H1 (cell line): Measurements from ENCODE around the gene CYP4B1.

ENCODE experiments used
- ASH2L ChIP-seq: fragments of 200-600, 300-600 bp; sonication (generic); IDR thresholded peaks from one replicate; pipeline ENCODE4 v1.7.1; 2017; ENCODE audit warnings: low read length
- EP300 ChIP-seq, 2 experiments: IDR thresholded peaks; 1 replicate in 1 of 2; 2 replicates in 1 of 2; pipeline ENCODE4 v1.6.1; 2011 to 2012; ENCODE audit warnings: low read depth in 2 of 2, low read length in 2 of 2, mild to moderate bottlenecking in 2 of 2, borderline replicate concordance in 1 of 2, inconsistent platforms in 1 of 2, moderate library complexity in 1 of 2
- EZH2 ChIP-seq: fragments of 200-600 bp; sonication (generic); IDR thresholded peaks from 2 replicates; pipeline ENCODE4 v1.7.1; 2012; ENCODE audit warnings: low read depth, mild to moderate bottlenecking, moderate library complexity, low read length, inconsistent platforms; ENCODE audit not compliant: severe bottlenecking
- HDAC2 ChIP-seq, 2 experiments: fragments of 300-600 bp in 1 of 2; sonication (generic) in 1 of 2; IDR thresholded peaks; 2 replicates each; pipeline ENCODE4 v1.6.1; 2011 to 2012; ENCODE audit warnings: low read depth in 2 of 2, low read length in 2 of 2, mild to moderate bottlenecking in 2 of 2, moderate library complexity in 2 of 2, borderline replicate concordance in 1 of 2, inconsistent platforms in 1 of 2
- PHF8 ChIP-seq: fragments of 200-600 bp; sonication (generic); conservative IDR thresholded peaks from 2 replicates; pipeline ENCODE4 v1.7.1; 2012; ENCODE audit warnings: low read depth, mild to moderate bottlenecking, inconsistent platforms, low read length, moderate library complexity
- POLR2A ChIP-seq, 2 experiments: IDR thresholded peaks; 1 replicate in 1 of 2; 2 replicates in 1 of 2; pipeline ENCODE4 v1.6.1; 2011; ENCODE audit warnings: low read depth in 2 of 2, low read length in 2 of 2, mild to moderate bottlenecking in 2 of 2; ENCODE audit errors: control extremely low read depth in 1 of 2
- RAD21 ChIP-seq, 2 experiments: IDR thresholded peaks in 1 of 2; conservative IDR thresholded peaks in 1 of 2; 2 replicates each; pipeline ENCODE4 v1.6.1; 2011; ENCODE audit warnings: low read depth in 2 of 2, low read length in 2 of 2, improper control_type of control experiment in 1 of 2, inconsistent platforms in 1 of 2, mild to moderate bottlenecking in 1 of 2, moderate library complexity in 1 of 2
- TAF1 ChIP-seq: IDR thresholded peaks from 2 replicates; pipeline ENCODE4 v1.6.1; 2011; ENCODE audit warnings: mild to moderate bottlenecking, low read depth, low read length
- YY1 ChIP-seq: IDR thresholded peaks from 2 replicates; pipeline ENCODE4 v1.6.1; 2011; ENCODE audit warnings: low read depth, mild to moderate bottlenecking, low read length
- TF ChIP-seq, protein P1 (sequence below): IDR thresholded peaks from 2 replicates; pipeline ENCODE4 v1.6.1; 2012; ENCODE audit warnings: low read length, inconsistent platforms
- TF ChIP-seq, protein P2 (sequence below), 3 experiments: IDR thresholded peaks; 1 replicate in 2 of 3; 2 replicates in 1 of 3; pipeline versions ENCODE4 v1.5.1 to v1.6.1; 2011; ENCODE audit warnings: low read length in 3 of 3, mild to moderate bottlenecking in 3 of 3, inconsistent platforms in 2 of 3, low read depth in 1 of 3, moderate library complexity in 1 of 3; ENCODE audit not compliant: insufficient read depth in 1 of 3; ENCODE audit errors: control extremely low read depth in 1 of 3
- TF ChIP-seq, protein P3 (sequence below): IDR thresholded peaks from 2 replicates; pipeline ENCODE4 v1.6.1; 2012; ENCODE audit warnings: inconsistent platforms

DNA sequence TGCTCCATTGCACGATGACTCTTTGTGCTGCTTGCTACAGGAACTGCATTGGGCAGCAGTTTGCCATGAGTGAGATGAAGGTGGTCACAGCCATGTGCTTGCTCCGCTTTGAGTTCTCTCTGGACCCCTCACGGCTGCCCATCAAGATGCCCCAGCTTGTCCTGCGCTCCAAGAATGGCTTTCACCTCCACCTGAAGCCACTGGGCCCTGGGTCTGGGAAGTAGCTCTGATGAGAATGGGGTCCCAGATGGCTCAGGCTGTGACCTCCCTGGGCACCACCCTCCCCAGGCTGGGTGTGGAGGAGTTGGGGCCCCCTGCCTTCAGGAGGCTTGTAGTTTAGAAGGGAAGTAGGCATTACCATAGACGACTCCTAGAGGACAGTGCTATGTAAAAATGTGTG lies 19.7 kb downstream of the CYP4B1 start:
- TF ChIP-seq, protein P1, sequence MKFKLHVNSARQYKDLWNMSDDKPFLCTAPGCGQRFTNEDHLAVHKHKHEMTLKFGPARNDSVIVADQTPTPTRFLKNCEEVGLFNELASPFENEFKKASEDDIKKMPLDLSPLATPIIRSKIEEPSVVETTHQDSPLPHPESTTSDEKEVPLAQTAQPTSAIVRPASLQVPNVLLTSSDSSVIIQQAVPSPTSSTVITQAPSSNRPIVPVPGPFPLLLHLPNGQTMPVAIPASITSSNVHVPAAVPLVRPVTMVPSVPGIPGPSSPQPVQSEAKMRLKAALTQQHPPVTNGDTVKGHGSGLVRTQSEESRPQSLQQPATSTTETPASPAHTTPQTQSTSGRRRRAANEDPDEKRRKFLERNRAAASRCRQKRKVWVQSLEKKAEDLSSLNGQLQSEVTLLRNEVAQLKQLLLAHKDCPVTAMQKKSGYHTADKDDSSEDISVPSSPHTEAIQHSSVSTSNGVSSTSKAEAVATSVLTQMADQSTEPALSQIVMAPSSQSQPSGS, result no peak
- TF ChIP-seq, protein P2, sequence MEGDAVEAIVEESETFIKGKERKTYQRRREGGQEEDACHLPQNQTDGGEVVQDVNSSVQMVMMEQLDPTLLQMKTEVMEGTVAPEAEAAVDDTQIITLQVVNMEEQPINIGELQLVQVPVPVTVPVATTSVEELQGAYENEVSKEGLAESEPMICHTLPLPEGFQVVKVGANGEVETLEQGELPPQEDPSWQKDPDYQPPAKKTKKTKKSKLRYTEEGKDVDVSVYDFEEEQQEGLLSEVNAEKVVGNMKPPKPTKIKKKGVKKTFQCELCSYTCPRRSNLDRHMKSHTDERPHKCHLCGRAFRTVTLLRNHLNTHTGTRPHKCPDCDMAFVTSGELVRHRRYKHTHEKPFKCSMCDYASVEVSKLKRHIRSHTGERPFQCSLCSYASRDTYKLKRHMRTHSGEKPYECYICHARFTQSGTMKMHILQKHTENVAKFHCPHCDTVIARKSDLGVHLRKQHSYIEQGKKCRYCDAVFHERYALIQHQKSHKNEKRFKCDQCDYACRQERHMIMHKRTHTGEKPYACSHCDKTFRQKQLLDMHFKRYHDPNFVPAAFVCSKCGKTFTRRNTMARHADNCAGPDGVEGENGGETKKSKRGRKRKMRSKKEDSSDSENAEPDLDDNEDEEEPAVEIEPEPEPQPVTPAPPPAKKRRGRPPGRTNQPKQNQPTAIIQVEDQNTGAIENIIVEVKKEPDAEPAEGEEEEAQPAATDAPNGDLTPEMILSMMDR (IDR thresholded peaks at IDR 0.05; ENCODE audit: control extremely low read depth in 1 of 3, insufficient read depth in 1 of 3, low read depth in 1 of 3, low read length in 3 of 3), result no peak
- TF ChIP-seq YY1 (no peak), TAF1 (no peak), PHF8 (no peak), HDAC2 (IDR thresholded peaks at IDR 0.05; ENCODE audit: borderline replicate concordance in 1 of 2, low read depth in 2 of 2, low read length in 2 of 2) (no peak), RAD21 (IDR thresholded peaks at IDR 0.05 in 1 of 2, conservative IDR thresholded peaks at IDR 0.05 in 1 of 2; ENCODE audit: low read depth in 2 of 2, low read length in 2 of 2) (no peak), EP300 (IDR thresholded peaks at IDR 0.05; ENCODE audit: borderline replicate concordance in 1 of 2, low read depth in 2 of 2, low read length in 2 of 2) (no peak), POLR2A (IDR thresholded peaks at IDR 0.05; ENCODE audit: control extremely low read depth in 1 of 2, low read depth in 2 of 2, low read length in 2 of 2) (no peak), EZH2 (no peak), ASH2L (no peak)
- TF ChIP-seq, protein P3, sequence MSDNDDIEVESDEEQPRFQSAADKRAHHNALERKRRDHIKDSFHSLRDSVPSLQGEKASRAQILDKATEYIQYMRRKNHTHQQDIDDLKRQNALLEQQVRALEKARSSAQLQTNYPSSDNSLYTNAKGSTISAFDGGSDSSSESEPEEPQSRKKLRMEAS, result no peak
